Lower lobe of right lung (tissue), 2 donors: ENCODE data around the gene TSBP1. TPM values are rescaled to one million over a fixed set of nuclear protein-coding genes. Genes with fewer than 3 reads are reported as not detected.

Experiments
- ATAC-seq, 2 donors: fragments of 200-7000 bp; cut with Tn5 transposase; one replicate each; pipeline ENCODE4 v1.9.1; 2020 to 2022; ENCODE audit warnings: mild to moderate bottlenecking in 2 of 2, moderate library complexity in 2 of 2
- DNase-seq: peaks from one replicate; pipeline ENCODE4 v3.0.0-alpha.2; 2020
- H3K27ac ChIP-seq: fragments of 200-600 bp; one replicate; pipeline ENCODE4 v1.8.0; 2022
- H3K27me3 ChIP-seq: fragments of 200-600 bp; one replicate; pipeline ENCODE4 v1.8.0; 2022; ENCODE audit warnings: low read depth
- H3K36me3 ChIP-seq: fragments of 200-600 bp; one replicate; pipeline ENCODE4 v1.8.0; 2022; ENCODE audit warnings: mild to moderate bottlenecking
- H3K4me1 ChIP-seq: fragments of 200-600 bp; one replicate; pipeline ENCODE4 v1.8.0; 2022
- H3K4me3 ChIP-seq: fragments of 200-600 bp; one replicate; pipeline ENCODE4 v1.8.0; 2022; ENCODE audit warnings: mild to moderate bottlenecking
- H3K9me3 ChIP-seq: fragments of 200-600 bp; one replicate; pipeline ENCODE4 v1.8.0; 2022
- intact Hi-C: fragments of 100-400 bp; cut with DNase I; formaldehyde crosslinking; loops from one replicate; pipeline ENCODE4 v1.11.0; 2022
- total RNA-seq: library from RNA; stranded (reverse); fragmentation: NEBNext Ultra II Directional; extraction: Animal tissue kit (Norgen Biotek cat#: 25700); gene quantifications from one replicate; pipeline ENCODE4 v1.2.1, GENCODE V29; 2021
- TF ChIP-seq, protein P1 (sequence below): fragments of 200-600 bp; IDR thresholded peaks from one replicate; pipeline ENCODE4 v1.8.0; 2022; ENCODE audit warnings: antibody characterized with exemption, mild to moderate bottlenecking
- donor health status: DM: no; HTN: yes; CAD: no; lungs with severe emphysema.

Gene TSBP1
- total RNA-seq, 1 donor from 2014 or later = not detected

DNA sequence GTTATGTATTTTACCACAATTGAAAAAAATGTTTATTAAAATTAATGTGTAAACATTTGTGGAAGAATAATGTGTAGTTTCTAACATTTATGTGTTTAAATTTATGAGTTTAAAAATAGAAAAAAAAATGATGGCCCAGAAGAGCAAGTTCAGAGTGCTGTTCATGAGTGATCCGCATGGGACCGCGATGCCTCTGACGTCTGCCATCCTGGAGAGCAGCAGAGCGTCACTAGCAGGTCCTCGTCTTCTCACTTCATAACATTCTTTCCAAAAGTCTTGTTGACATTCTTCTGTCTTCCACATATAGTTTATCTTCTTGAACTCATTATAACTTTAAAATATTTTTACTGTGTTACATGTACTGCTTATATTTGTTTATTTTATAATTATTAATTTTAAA lies 19.8 kb upstream of the TSBP1 start:
- intact Hi-C loops = no loop called here
- H3K4me3 ChIP-seq = no peak overlapping the region
- DNase-seq = no peak
- H3K36me3 ChIP-seq = no peaks in the 10 kb centered on the region
- no peak for ATAC-seq
- peaks cover 3% of the 10 kb centered on the region for H3K4me1 ChIP-seq
- TF ChIP-seq, protein P1, sequence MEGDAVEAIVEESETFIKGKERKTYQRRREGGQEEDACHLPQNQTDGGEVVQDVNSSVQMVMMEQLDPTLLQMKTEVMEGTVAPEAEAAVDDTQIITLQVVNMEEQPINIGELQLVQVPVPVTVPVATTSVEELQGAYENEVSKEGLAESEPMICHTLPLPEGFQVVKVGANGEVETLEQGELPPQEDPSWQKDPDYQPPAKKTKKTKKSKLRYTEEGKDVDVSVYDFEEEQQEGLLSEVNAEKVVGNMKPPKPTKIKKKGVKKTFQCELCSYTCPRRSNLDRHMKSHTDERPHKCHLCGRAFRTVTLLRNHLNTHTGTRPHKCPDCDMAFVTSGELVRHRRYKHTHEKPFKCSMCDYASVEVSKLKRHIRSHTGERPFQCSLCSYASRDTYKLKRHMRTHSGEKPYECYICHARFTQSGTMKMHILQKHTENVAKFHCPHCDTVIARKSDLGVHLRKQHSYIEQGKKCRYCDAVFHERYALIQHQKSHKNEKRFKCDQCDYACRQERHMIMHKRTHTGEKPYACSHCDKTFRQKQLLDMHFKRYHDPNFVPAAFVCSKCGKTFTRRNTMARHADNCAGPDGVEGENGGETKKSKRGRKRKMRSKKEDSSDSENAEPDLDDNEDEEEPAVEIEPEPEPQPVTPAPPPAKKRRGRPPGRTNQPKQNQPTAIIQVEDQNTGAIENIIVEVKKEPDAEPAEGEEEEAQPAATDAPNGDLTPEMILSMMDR = no peak
- no peaks in the 10 kb centered on the region for H3K27me3 ChIP-seq
- no peak overlapping the region for H3K27ac ChIP-seq
- no peaks in the 10 kb centered on the region for H3K9me3 ChIP-seq

GRCh38 chr6:32387589-32388340 lies 16.1 kb upstream of the TSBP1 start:
- Histone ChIP-seq H3K27ac (no peak overlapping the region), H3K27me3 (no peaks in the 10 kb centered on the region), H3K4me3 (no peak overlapping the region), H3K4me1 (peaks cover 3% of the 10 kb centered on the region), H3K36me3 (no peaks in the 10 kb centered on the region), H3K9me3 (no peaks in the 10 kb centered on the region)
- no peak for ATAC-seq
- intact Hi-C loops = no loop called here
- TF ChIP-seq, protein P1 = no peak
- no peak for DNase-seq

- H3K36me3 ChIP-seq = no peaks in the 10 kb centered on the region
- intact Hi-C loops = no loop called here
- H3K27ac ChIP-seq = no peak overlapping the region
- no peaks in the 10 kb centered on the region for H3K9me3 ChIP-seq
- ATAC-seq (no peak), DNase-seq (no peak)
- TF ChIP-seq, protein P1 = no peak
- H3K27me3 ChIP-seq = no peaks in the 10 kb centered on the region
- H3K4me1 ChIP-seq = peaks cover 3% of the 10 kb centered on the region
- H3K4me3 ChIP-seq = no peak overlapping the region
Measured at GRCh38 chr6:32386040-32386439, 14.3 kb upstream of the TSBP1 start.

GRCh38 chr6:32382757-32383420 lies 11.2 kb upstream of the TSBP1 start:
- DNase-seq (no peak), ATAC-seq (no peak)
- TF ChIP-seq, protein P1 = no peak
- Histone ChIP-seq H3K4me1 (peaks cover 3% of the 10 kb centered on the region), H3K9me3 (no peaks in the 10 kb centered on the region), H3K36me3 (no peaks in the 10 kb centered on the region), H3K27me3 (no peaks in the 10 kb centered on the region), H3K4me3 (no peak overlapping the region), H3K27ac (no peak overlapping the region)
- intact Hi-C loops = no loop called here

DNA sequence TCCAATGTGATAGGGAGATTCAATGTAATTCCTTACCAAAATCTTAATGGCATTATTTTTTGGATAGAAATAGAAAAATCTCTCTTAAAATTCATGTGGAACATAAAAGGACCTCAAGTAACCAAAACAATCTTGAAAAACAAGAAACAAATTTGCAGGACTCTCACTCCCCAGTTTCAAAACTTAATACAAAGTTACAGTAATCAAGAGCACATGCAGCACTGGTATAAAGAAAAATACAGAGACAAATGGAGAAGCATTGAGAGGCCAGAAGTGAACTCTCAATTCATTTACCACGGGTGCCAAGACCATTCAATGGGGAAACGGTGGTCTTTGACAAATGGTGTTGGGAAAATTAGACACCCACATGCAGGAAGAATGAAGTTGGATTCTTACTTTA lies 7.8 kb upstream of the TSBP1 start:
- intact Hi-C loops = no loop called here
- Histone ChIP-seq H3K4me3 (no peak overlapping the region), H3K36me3 (no peaks in the 10 kb centered on the region), H3K9me3 (no peaks in the 10 kb centered on the region), H3K4me1 (no peaks in the 10 kb centered on the region), H3K27ac (no peak overlapping the region), H3K27me3 (no peaks in the 10 kb centered on the region)
- ATAC-seq = no peak
- TF ChIP-seq, protein P1 = no peak
- no peak for DNase-seq
